ENCODE measurements around the gene COA8. TPM values are rescaled to one million over a fixed set of nuclear protein-coding genes. Genes with fewer than 3 reads are reported as not detected.

COA8 gene
- total RNA-seq, 1 donor from 2014 or later: 45.2 TPM

GRCh38 chr14:103560691-103561090, 2.1 kb upstream of the COA8 start:
- peak overlapping the region; percentile 98 for H3K27ac Mint-ChIP-seq (ENCODE audit: unreplicated experiment)
- no peaks in the 10 kb centered on the region for H3K9me3 Mint-ChIP-seq (ENCODE audit: unreplicated experiment)
- peaks cover 38% of the 10 kb centered on the region for H3K4me1 Mint-ChIP-seq (ENCODE audit: unreplicated experiment)
- H3K27me3 Mint-ChIP-seq (ENCODE audit: unreplicated experiment): peaks cover 22% of the 10 kb centered on the region
- peak overlapping the region; percentile 99 for H3K4me3 Mint-ChIP-seq (ENCODE audit: unreplicated experiment)
- TF ChIP-seq, protein P1, sequence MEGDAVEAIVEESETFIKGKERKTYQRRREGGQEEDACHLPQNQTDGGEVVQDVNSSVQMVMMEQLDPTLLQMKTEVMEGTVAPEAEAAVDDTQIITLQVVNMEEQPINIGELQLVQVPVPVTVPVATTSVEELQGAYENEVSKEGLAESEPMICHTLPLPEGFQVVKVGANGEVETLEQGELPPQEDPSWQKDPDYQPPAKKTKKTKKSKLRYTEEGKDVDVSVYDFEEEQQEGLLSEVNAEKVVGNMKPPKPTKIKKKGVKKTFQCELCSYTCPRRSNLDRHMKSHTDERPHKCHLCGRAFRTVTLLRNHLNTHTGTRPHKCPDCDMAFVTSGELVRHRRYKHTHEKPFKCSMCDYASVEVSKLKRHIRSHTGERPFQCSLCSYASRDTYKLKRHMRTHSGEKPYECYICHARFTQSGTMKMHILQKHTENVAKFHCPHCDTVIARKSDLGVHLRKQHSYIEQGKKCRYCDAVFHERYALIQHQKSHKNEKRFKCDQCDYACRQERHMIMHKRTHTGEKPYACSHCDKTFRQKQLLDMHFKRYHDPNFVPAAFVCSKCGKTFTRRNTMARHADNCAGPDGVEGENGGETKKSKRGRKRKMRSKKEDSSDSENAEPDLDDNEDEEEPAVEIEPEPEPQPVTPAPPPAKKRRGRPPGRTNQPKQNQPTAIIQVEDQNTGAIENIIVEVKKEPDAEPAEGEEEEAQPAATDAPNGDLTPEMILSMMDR (IDR thresholded peaks at IDR 0.05; ENCODE audit: unreplicated experiment): no peak
- DNase-seq (ENCODE audit: low spot score): no peak
- peaks cover 35% of the 10 kb centered on the region for H3K36me3 Mint-ChIP-seq (ENCODE audit: low read depth, unreplicated experiment)

GRCh38 chr14:103561381-103562178, 1.2 kb upstream of the COA8 start:
- TF ChIP-seq, protein P1 (IDR thresholded peaks at IDR 0.05; ENCODE audit: unreplicated experiment): no peak
- Mint-ChIP-seq H3K27me3 (ENCODE audit: unreplicated experiment) (peaks cover 22% of the 10 kb centered on the region), H3K9me3 (ENCODE audit: unreplicated experiment) (no peaks in the 10 kb centered on the region), H3K27ac (ENCODE audit: unreplicated experiment) (peak overlapping the region; percentile 98), H3K36me3 (ENCODE audit: low read depth, unreplicated experiment) (peaks cover 35% of the 10 kb centered on the region), H3K4me1 (ENCODE audit: unreplicated experiment) (peaks cover 41% of the 10 kb centered on the region), H3K4me3 (ENCODE audit: unreplicated experiment) (peak overlapping the region; percentile 99)
- peak; percentile 69 for DNase-seq (ENCODE audit: low spot score)

DNA sequence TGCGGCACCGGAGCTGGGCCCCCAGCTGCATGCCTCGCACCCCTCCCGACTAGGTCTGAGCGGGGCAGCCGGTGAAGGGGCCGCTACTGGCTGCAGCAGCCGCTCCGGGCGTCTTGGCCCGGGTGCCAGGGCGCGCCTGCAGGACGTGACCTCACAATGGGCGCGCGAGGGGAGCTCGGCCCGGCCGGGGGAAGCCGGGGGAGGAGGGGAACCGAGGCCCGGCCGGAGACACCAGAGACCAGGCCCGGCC, 656 bp upstream of the COA8 start:
- H3K27ac Mint-ChIP-seq (ENCODE audit: unreplicated experiment): peak overlapping the region; percentile 98
- H3K9me3 Mint-ChIP-seq (ENCODE audit: unreplicated experiment): no peaks in the 10 kb centered on the region
- peak; percentile 67 for DNase-seq (ENCODE audit: low spot score)
- peak overlapping the region; percentile 99 for H3K4me3 Mint-ChIP-seq (ENCODE audit: unreplicated experiment)
- TF ChIP-seq, protein P1 (IDR thresholded peaks at IDR 0.05; ENCODE audit: unreplicated experiment): no peak
- peaks cover 42% of the 10 kb centered on the region for H3K4me1 Mint-ChIP-seq (ENCODE audit: unreplicated experiment)
- peaks cover 35% of the 10 kb centered on the region for H3K36me3 Mint-ChIP-seq (ENCODE audit: low read depth, unreplicated experiment)
- peaks cover 22% of the 10 kb centered on the region for H3K27me3 Mint-ChIP-seq (ENCODE audit: unreplicated experiment)

DNA sequence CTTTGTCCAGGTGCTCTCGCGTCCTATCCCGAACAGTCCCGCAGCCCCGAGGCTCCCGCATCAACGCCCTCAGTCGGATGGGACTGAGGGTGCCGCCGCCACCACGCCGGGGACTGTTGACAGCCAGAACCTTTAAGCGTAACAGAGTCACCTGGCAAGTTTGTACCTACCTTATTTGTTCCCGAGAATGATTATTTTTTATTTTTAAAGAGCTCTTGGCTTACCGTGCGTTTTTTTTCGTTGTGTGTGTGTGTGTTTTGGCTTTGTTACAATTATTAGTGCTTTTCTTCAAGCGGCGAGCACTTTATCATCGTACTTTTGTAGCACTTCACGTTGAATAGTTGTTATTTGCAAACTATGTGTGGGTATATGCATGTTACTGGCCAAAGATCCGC, 463 bp downstream of the COA8 start:
- Mint-ChIP-seq H3K27me3 (ENCODE audit: unreplicated experiment) (peaks cover 22% of the 10 kb centered on the region), H3K4me3 (ENCODE audit: unreplicated experiment) (peak overlapping the region; percentile 100), H3K4me1 (ENCODE audit: unreplicated experiment) (peaks cover 47% of the 10 kb centered on the region), H3K36me3 (ENCODE audit: low read depth, unreplicated experiment) (peaks cover 34% of the 10 kb centered on the region), H3K27ac (ENCODE audit: unreplicated experiment) (peak overlapping the region; percentile 95), H3K9me3 (ENCODE audit: unreplicated experiment) (no peaks in the 10 kb centered on the region)
- TF ChIP-seq, protein P1 (IDR thresholded peaks at IDR 0.05; ENCODE audit: unreplicated experiment): no peak
- peak; percentile 38 for DNase-seq (ENCODE audit: low spot score)

- no peak for DNase-seq (ENCODE audit: low spot score)
- peaks cover 48% of the 10 kb centered on the region for H3K4me1 Mint-ChIP-seq (ENCODE audit: unreplicated experiment)
- peak overlapping the region; percentile 95 for H3K27ac Mint-ChIP-seq (ENCODE audit: unreplicated experiment)
- H3K4me3 Mint-ChIP-seq (ENCODE audit: unreplicated experiment): peak overlapping the region; percentile 100
- H3K27me3 Mint-ChIP-seq (ENCODE audit: unreplicated experiment): peaks cover 22% of the 10 kb centered on the region
- TF ChIP-seq, protein P1 (IDR thresholded peaks at IDR 0.05; ENCODE audit: unreplicated experiment): no peak
- no peaks in the 10 kb centered on the region for H3K9me3 Mint-ChIP-seq (ENCODE audit: unreplicated experiment)
- H3K36me3 Mint-ChIP-seq (ENCODE audit: low read depth, unreplicated experiment): peaks cover 28% of the 10 kb centered on the region
These were observed 1.2 kb downstream of the COA8 start for GRCh38 chr14:103563844-103564505.
